Prostate gland (tissue), 2 donors: ENCODE data around the gene NDST1.

Experiments used
- CTCF ChIP-seq, 4 experiments: fragments of 200-600 bp in 2 of 4; fragments of 450-650 bp in 2 of 4; sonication (generic) in 2 of 4; IDR thresholded peaks; 1 replicate in 3 of 4; 2 replicates in 1 of 4; pipeline ENCODE4 v1.5.1; 2016 to 2019; ENCODE audit warnings: antibody characterized with exemption in 4 of 4, mild to moderate bottlenecking in 2 of 4, moderate library complexity in 2 of 4
- POLR2A ChIP-seq: fragments of 450-650 bp; IDR thresholded peaks from one replicate; pipeline ENCODE4 v1.6.1; 2016; ENCODE audit warnings: antibody characterized with exemption, mild to moderate bottlenecking
- POLR2AphosphoS5 ChIP-seq: sonication (generic); formaldehyde crosslinking; IDR thresholded peaks from one replicate; pipeline ENCODE4 v1.6.1; 2017; ENCODE audit warnings: antibody characterized with exemption

GRCh38 chr5:150523472-150524350, 15.8 kb downstream of the NDST1 start:
- peak; percentile 42 to 66 (median 60) for TF ChIP-seq CTCF (IDR thresholded peaks at IDR 0.05)
- no peak for TF ChIP-seq POLR2A
- peak; percentile 25 for TF ChIP-seq POLR2AphosphoS5
